Measurements from ENCODE around the gene ZBTB11. TPM values are rescaled to one million over a fixed set of nuclear protein-coding genes. Genes with fewer than 3 reads are reported as not detected.

ZBTB11 gene
- total RNA-seq, 1 experiment from 2014 or later: 20.4 TPM

DNA sequence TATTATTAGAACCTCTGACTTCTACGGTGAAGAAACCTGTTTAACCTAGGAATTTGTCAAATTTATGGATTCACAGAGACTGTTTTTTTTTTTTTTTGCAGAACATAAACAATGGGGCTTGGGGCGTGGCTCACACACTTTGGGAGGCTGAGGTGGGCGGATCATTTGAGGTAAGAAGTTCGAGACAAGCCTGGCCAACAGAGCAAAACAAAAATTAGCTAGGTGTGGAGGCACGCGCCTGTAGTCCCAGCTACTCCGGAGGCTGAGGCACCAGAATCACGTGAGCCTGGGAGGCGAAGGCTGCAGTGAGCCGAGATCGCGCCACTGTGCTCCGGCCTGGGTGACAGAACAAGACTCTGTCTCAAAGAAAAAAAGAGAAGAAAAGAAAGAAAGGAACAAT is 3.0 kb downstream of the ZBTB11 start (continued):
- TF ChIP-seq YY1 (IDR thresholded peaks at IDR 0.05; ENCODE audit: extremely low read depth, insufficient replicate concordance, low read depth, low read length): no peak
- TF ChIP-seq, protein P1, sequence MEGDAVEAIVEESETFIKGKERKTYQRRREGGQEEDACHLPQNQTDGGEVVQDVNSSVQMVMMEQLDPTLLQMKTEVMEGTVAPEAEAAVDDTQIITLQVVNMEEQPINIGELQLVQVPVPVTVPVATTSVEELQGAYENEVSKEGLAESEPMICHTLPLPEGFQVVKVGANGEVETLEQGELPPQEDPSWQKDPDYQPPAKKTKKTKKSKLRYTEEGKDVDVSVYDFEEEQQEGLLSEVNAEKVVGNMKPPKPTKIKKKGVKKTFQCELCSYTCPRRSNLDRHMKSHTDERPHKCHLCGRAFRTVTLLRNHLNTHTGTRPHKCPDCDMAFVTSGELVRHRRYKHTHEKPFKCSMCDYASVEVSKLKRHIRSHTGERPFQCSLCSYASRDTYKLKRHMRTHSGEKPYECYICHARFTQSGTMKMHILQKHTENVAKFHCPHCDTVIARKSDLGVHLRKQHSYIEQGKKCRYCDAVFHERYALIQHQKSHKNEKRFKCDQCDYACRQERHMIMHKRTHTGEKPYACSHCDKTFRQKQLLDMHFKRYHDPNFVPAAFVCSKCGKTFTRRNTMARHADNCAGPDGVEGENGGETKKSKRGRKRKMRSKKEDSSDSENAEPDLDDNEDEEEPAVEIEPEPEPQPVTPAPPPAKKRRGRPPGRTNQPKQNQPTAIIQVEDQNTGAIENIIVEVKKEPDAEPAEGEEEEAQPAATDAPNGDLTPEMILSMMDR (IDR thresholded peaks at IDR 0.05 in 2 of 3, conservative IDR thresholded peaks at IDR 0.05 in 1 of 3; ENCODE audit: borderline replicate concordance in 1 of 3, insufficient read depth in 1 of 3, low read depth in 2 of 3, low read length in 2 of 3): no peak
- TF ChIP-seq, protein P2, sequence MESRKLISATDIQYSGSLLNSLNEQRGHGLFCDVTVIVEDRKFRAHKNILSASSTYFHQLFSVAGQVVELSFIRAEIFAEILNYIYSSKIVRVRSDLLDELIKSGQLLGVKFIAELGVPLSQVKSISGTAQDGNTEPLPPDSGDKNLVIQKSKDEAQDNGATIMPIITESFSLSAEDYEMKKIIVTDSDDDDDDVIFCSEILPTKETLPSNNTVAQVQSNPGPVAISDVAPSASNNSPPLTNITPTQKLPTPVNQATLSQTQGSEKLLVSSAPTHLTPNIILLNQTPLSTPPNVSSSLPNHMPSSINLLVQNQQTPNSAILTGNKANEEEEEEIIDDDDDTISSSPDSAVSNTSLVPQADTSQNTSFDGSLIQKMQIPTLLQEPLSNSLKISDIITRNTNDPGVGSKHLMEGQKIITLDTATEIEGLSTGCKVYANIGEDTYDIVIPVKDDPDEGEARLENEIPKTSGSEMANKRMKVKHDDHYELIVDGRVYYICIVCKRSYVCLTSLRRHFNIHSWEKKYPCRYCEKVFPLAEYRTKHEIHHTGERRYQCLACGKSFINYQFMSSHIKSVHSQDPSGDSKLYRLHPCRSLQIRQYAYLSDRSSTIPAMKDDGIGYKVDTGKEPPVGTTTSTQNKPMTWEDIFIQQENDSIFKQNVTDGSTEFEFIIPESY (IDR thresholded peaks at IDR 0.05; ENCODE audit: extremely low read depth, insufficient replicate concordance, low read length): no peak
- TF ChIP-seq CBX3 (IDR thresholded peaks at IDR 0.05; ENCODE audit: low read depth): no peak

- intact Hi-C loops (cut with micrococcal nuclease): no loop called here
- Histone ChIP-seq H3K36me3 (ENCODE audit: control insufficient read depth in 1 of 2, insufficient read depth in 2 of 2, low read length in 2 of 2) (peaks cover 9 to 15% of the 10 kb centered on the region in 2 experiments; a peak in 2 of 4 replicates), H3K9me3 (ENCODE audit: control insufficient read depth in 1 of 2, insufficient read depth in 1 of 2, low read depth in 1 of 2, low read length in 2 of 2) (no peaks in the 10 kb centered on the region), H3K4me3 (replicated peaks in 1 of 2; ENCODE audit: low read depth in 1 of 2, low read length in 2 of 2) (no peak overlapping the region), H3K4me2 (ENCODE audit: low read length) (no peak overlapping the region), H3K27ac (ENCODE audit: low read depth, low read length) (no peak overlapping the region), H3K79me2 (ENCODE audit: insufficient read depth, low read length) (peaks cover 78% of the 10 kb centered on the region), H3K9ac (ENCODE audit: low read length) (no peak overlapping the region), H2AFZ (ENCODE audit: low read depth, low read length, poor library complexity, severe bottlenecking) (no peak overlapping the region), H3K4me1 (ENCODE audit: control insufficient read depth in 1 of 2, insufficient read depth in 2 of 2, low read length in 2 of 2) (peaks cover 4 to 14% of the 10 kb centered on the region in 2 experiments; a peak in 3 of 4 replicates), H4K20me1 (ENCODE audit: insufficient read depth) (no peaks in the 10 kb centered on the region; the same call in 1 of the 2 replicates), H3K9me2 (ENCODE audit: insufficient read depth) (no peaks in the 10 kb centered on the region), H3K27me3 (ENCODE audit: insufficient read depth, low read length) (no peaks in the 10 kb centered on the region)
- TF ChIP-seq, protein P2 (IDR thresholded peaks at IDR 0.05; ENCODE audit: extremely low read depth, insufficient replicate concordance, low read length): no peak
- TF ChIP-seq RAD21 (IDR thresholded peaks at IDR 0.05; ENCODE audit: low read depth): no peak
- TF ChIP-seq ZNF274 (IDR thresholded peaks at IDR 0.05; ENCODE audit: low read depth, low read length): no peak
- TF ChIP-seq ELF1 (IDR thresholded peaks at IDR 0.05; ENCODE audit: borderline replicate concordance, low read depth): no peak
- TF ChIP-seq, protein P1 (IDR thresholded peaks at IDR 0.05 in 2 of 3, conservative IDR thresholded peaks at IDR 0.05 in 1 of 3; ENCODE audit: borderline replicate concordance in 1 of 3, insufficient read depth in 1 of 3, low read depth in 2 of 3, low read length in 2 of 3): no peak
- TF ChIP-seq POLR2A (IDR thresholded peaks at IDR 0.05; ENCODE audit: borderline replicate concordance, extremely low read depth, insufficient read depth, insufficient read length): no peak
- no peak for TF ChIP-seq SIN3A (IDR thresholded peaks at IDR 0.05; ENCODE audit: low read depth)
- TF ChIP-seq CBX3 (IDR thresholded peaks at IDR 0.05; ENCODE audit: low read depth): no peak
- no peak for TF ChIP-seq MAX (IDR thresholded peaks at IDR 0.05)
- no peak for TF ChIP-seq EZH2 (IDR thresholded peaks at IDR 0.05)
- TF ChIP-seq EZH2phosphoT487 (IDR thresholded peaks at IDR 0.05; ENCODE audit: borderline replicate concordance): no peak
- TF ChIP-seq FOSL1 (IDR thresholded peaks at IDR 0.05; ENCODE audit: low read depth): no peak
- no peak for TF ChIP-seq ZFX (IDR thresholded peaks at IDR 0.05)
- no peak for TF ChIP-seq JUND (IDR thresholded peaks at IDR 0.05)
- no peak for TF ChIP-seq CEBPB (IDR thresholded peaks at IDR 0.05; ENCODE audit: low read depth)
- POLR2A ChIA-PET: no interaction called here
- CTCF ChIA-PET: no interaction called here
- no peak for ATAC-seq
- RAD21 ChIA-PET (ENCODE audit: low non-redundant PET in 1 of 2, low total read pairs in 2 of 2, uncharacterized antibody in 2 of 2, unreplicated experiment in 2 of 2): no interaction called here
- no TSS peak for BruUV-seq (replicated peaks)
- DNase-seq (ENCODE audit: low read depth, low spot score): no peak
Observed at GRCh38 chr3:101671014-101671413, 5.9 kb downstream of the ZBTB11 start.
